GM21529 (cell line): ENCODE measurements around the gene S100A7.
"Not testable (repeated sequence)": the region's sequence is repeated elsewhere in the genome, so short reads cannot be mapped to it uniquely, and the experiment has no call there.

Experiments used
- ATAC-seq: cut with Tn5 transposase; IDR thresholded peaks from one replicate; pipeline ENCODE4 v1.9.1; 2021; ENCODE audit not compliant: unreplicated experiment

S100A7 gene

GRCh38 chr1:153431928-153432327 lies 28.5 kb downstream of the S100A7 start:
- no peak for ATAC-seq

GRCh38 chr1:153431427-153431826 lies 29.0 kb downstream of the S100A7 start:
- ATAC-seq, result no peak

GRCh38 chr1:153431002-153431401 lies 29.4 kb downstream of the S100A7 start:
- ATAC-seq, result no peak

DNA sequence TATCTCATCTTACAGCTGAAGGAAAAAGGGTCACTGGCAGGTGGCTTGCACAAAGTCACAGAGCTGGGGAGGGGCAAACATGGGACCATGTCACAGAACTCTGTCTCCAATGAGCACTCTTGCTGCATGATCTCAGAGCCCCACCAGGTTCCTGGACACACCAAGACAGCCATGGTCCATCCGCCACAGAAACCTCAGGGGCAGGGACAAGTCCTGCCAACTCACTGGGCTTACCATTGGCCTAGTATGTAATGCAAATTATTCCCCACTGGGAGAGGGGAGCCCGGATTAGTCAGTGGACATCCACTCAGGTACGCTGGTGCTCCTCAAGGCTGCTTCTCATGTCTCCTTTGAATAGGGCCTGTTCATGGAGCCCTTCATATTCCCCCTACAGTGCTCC lies 29.9 kb downstream of the S100A7 start:
- no peak for ATAC-seq

DNA sequence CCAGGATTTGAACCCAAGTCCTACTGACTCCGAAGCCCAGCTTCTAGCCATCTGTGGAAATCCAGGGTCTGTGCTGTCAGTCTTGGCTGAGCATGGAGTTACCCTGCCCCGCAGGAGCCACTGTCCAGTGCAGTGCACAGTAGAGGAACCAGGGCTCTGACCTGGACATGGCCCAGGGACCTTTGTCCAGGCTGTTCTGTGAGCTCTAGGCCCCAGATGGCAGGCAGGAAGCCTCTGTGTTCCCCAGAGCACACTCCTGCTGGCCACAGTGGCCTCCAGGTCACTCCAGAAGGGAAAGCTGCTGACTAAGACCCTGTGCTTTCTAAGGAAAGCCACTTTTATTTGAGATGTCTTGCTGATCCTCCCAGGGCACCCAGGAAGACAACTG lies 30.3 kb downstream of the S100A7 start:
- no peak for ATAC-seq

GRCh38 chr1:153429266-153430165 lies 30.9 kb downstream of the S100A7 start:
- no peak for ATAC-seq

- ATAC-seq, result no peak
Observed at GRCh38 chr1:153428791-153429190, 31.7 kb downstream of the S100A7 start.

- ATAC-seq, result no peak
Observed at GRCh38 chr1:153428073-153428638, 32.3 kb downstream of the S100A7 start.

- ATAC-seq, result no peak
Observed at GRCh38 chr1:153426809-153427208, 33.6 kb downstream of the S100A7 start.

GRCh38 chr1:153422450-153423068 lies 37.9 kb downstream of the S100A7 start:
- ATAC-seq, result no peak

GRCh38 chr1:153420306-153420705 lies 40.1 kb downstream of the S100A7 start:
- ATAC-seq, result no peak

DNA sequence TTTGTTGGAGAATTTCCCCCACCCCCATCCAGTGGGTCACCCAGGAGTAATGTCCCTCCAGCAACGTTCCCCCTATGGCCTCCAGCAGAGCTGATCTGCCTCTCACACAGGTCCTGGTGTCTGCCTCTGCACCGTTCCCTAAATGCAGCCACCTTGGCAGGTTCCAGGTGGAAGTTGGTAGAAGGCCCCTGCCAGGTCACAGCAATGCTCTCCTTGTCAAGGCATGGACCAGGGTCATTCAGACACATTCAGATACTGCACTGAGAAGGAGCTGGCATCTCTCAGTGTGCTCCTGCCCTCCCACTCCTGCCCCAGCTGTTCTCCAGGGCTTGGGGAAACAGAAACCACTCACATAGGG lies 41.0 kb downstream of the S100A7 start:
- not testable (repeated sequence) for ATAC-seq

GRCh38 chr1:153418758-153419435 lies 41.6 kb downstream of the S100A7 start:
- not testable (repeated sequence) for ATAC-seq

GRCh38 chr1:153417136-153417888 lies 43.1 kb downstream of the S100A7 start:
- no peak for ATAC-seq

GRCh38 chr1:153415850-153416570 lies 44.4 kb downstream of the S100A7 start, which contains the start of gene S100A7A:
Gene S100A7A (plus strand): TSS chr1:153416520. CDS start chr1:153418083, 1,563 bp downstream.
- ATAC-seq, result no peak

DNA sequence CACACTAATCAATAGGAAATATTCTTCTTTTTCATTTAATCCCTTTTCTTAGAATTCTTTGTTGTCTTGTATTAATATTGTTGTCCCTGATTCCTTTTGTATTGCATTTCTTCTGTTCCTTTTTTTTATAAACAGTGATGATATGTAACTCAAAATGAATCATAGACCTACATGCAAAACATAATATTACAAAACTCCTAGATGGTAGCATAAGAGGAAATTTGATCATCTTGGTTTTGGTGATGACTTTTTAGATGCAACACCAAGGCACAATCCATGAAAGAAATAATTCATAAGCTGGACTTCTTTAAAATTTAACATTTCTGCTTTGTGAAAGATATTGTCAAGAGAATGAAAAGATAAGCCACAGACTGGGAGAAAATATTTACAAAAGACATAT lies 46.5 kb downstream of the S100A7 start:
- not testable (repeated sequence) for ATAC-seq
